Testis (tissue), 3 donors: ENCODE measurements around the gene TBC1D13. TPM values are rescaled to one million over a fixed set of nuclear protein-coding genes. Genes with fewer than 3 reads are reported as not detected.
"Not testable (repeated sequence)": the region's sequence is repeated elsewhere in the genome, so short reads cannot be mapped to it uniquely, and the experiment has no call there.

Experiments used
- DNase-seq: peaks from one replicate; pipeline ENCODE4 v3.0.0-alpha.2; 2019
- H3K27ac ChIP-seq, 2 donors: fragments of 200-600 bp; sonication (generic); one replicate each; pipeline ENCODE4 v1.5.1; 2019
- H3K27me3 ChIP-seq: fragments of 200-600 bp; sonication (generic); one replicate; pipeline ENCODE4 v1.5.1; 2019
- H3K36me3 ChIP-seq: fragments of 200-600 bp; sonication (generic); one replicate; pipeline ENCODE4 v1.5.1; 2017; ENCODE audit warnings: low read depth; ENCODE audit errors: missing control alignments
- H3K4me1 ChIP-seq: fragments of 200-600 bp; sonication (generic); one replicate; pipeline ENCODE4 v1.5.1; 2019
- H3K4me3 ChIP-seq, 2 donors: fragments of 200-600 bp; sonication (generic); one replicate each; pipeline ENCODE4 v1.5.1; 2017 to 2019
- H3K9me3 ChIP-seq: fragments of 200-600 bp; sonication (generic); one replicate; pipeline ENCODE4 v1.5.1; 2017
- POLR2A ChIP-seq: fragments of 450-650 bp; IDR thresholded peaks from one replicate; pipeline ENCODE4 v1.6.1; 2017; ENCODE audit warnings: antibody characterized with exemption, mild to moderate bottlenecking, moderate library complexity
- WGBS, 2 donors: methylation state at CpG; one replicate each; pipeline ENCODE4 v1.1.5; 2018; 5-methylcytosine and 5-hydroxymethylcytosine counted together
- intact Hi-C: fragments of 100-400 bp; cut with DNase I; formaldehyde crosslinking; loops from one replicate; pipeline ENCODE4 v1.15.1; 2023; ENCODE audit warnings: low total_unique reads
- polyA plus RNA-seq: library from polyadenylated mRNA; stranded (reverse); fragments of 350-450 nt; fragmentation: Illumina TruSeq; extraction: RNeasy Lipid Tissue Mini Kit (QIAGEN cat#74804); gene quantifications from one replicate; pipeline ENCODE4 v1.2.3, GENCODE V29; 2014; ENCODE audit warnings: low read depth, low replicate concordance; ENCODE audit not compliant: insufficient read depth
- total RNA-seq, 2 donors: library from RNA; depleted of rRNA; stranded (reverse); fragments of >200 nt; gene quantifications; one replicate each; pipeline ENCODE4 v1.2.3, GENCODE V29; 2016
- TF ChIP-seq, protein P1 (sequence below), 3 experiments: fragments of 450-650 bp in 2 of 3; fragments of 200-600 bp in 1 of 3; sonication (generic) in 1 of 3; IDR thresholded peaks; one replicate each; pipeline ENCODE4 v1.5.1; 2016 to 2019; ENCODE audit warnings: antibody characterized with exemption in 3 of 3, mild to moderate bottlenecking in 2 of 3, moderate library complexity in 1 of 3

The TBC1D13 gene
- total and polyA plus RNA-seq, 3 donors from 2014 or later, result 14.3 to 15.7 (median 15.5) TPM

DNA sequence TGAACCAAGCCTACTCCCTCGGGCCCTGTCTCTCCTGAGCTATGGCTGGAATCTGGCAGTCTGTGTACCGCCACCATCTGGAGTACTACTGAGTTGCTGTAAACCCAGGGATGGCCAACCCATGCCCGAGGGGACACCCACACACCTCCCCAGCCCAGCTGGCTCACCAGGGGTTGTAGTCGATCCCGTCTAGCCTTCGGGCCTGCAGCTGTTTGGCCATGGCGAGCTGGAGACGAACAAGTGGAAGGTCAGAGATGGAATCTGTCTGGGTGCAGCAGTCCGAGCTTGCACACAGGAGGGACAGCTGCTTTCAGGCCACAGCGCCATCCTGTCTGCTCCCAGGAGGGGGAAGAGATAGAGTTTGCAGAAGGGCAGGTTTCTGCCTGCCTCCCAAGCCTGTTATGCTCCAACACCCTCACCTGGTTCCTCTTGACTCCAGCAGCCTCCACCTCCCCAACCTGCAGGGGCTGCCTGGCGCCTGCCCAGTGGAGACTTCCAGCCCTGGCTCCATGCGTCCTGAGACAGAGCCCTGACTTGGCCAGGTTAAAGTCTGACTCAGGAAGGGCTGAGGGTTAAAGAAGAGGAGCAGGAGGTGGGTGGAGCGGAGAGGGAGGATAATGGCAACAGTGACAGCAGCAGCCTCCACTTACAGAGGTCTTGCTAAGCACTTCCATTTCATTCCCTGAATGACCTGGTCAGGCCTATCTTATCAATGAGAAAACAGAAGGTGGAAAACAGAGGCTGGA, 58.3 kb downstream of the TBC1D13 start:
- Histone ChIP-seq H3K36me3 (no peaks in the 10 kb centered on the region), H3K27me3 (no peaks in the 10 kb centered on the region), H3K9me3 (no peaks in the 10 kb centered on the region), H3K4me3 (no peak overlapping the region), H3K4me1 (no peaks in the 10 kb centered on the region), H3K27ac (no peak overlapping the region)
- TF ChIP-seq POLR2A, result no peak
- TF ChIP-seq, protein P1, sequence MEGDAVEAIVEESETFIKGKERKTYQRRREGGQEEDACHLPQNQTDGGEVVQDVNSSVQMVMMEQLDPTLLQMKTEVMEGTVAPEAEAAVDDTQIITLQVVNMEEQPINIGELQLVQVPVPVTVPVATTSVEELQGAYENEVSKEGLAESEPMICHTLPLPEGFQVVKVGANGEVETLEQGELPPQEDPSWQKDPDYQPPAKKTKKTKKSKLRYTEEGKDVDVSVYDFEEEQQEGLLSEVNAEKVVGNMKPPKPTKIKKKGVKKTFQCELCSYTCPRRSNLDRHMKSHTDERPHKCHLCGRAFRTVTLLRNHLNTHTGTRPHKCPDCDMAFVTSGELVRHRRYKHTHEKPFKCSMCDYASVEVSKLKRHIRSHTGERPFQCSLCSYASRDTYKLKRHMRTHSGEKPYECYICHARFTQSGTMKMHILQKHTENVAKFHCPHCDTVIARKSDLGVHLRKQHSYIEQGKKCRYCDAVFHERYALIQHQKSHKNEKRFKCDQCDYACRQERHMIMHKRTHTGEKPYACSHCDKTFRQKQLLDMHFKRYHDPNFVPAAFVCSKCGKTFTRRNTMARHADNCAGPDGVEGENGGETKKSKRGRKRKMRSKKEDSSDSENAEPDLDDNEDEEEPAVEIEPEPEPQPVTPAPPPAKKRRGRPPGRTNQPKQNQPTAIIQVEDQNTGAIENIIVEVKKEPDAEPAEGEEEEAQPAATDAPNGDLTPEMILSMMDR (IDR thresholded peaks at IDR 0.05), result no peak
- WGBS, 2 donors, result 68 to 77% methylated on average over 5 to 13 of the region's 13 CpGs
- intact Hi-C loops, result no loop called here
- DNase-seq, result no peak

GRCh38 chr9:128846680-128847030, 59.6 kb downstream of the TBC1D13 start:
- WGBS, 2 donors, result 97% methylated on average over 3 of the region's 3 CpGs
- no peaks in the 10 kb centered on the region for H3K4me1 ChIP-seq
- no peaks in the 10 kb centered on the region for H3K36me3 ChIP-seq
- H3K9me3 ChIP-seq, result no peaks in the 10 kb centered on the region
- no peak for DNase-seq
- no peak overlapping the region for H3K27ac ChIP-seq
- TF ChIP-seq, protein P1 (IDR thresholded peaks at IDR 0.05), result no peak
- no peak for TF ChIP-seq POLR2A
- no peaks in the 10 kb centered on the region for H3K27me3 ChIP-seq
- no peak overlapping the region for H3K4me3 ChIP-seq
- intact Hi-C loops, result no loop called here

GRCh38 chr9:128847803-128848202, 60.8 kb downstream of the TBC1D13 start:
- Histone ChIP-seq H3K4me1 (no peaks in the 10 kb centered on the region), H3K27me3 (no peaks in the 10 kb centered on the region), H3K4me3 (no peak overlapping the region), H3K27ac (no peak overlapping the region), H3K9me3 (no peaks in the 10 kb centered on the region), H3K36me3 (no peaks in the 10 kb centered on the region)
- intact Hi-C loops, result no loop called here
- 100% methylated on average over 1 of the region's 1 CpG for WGBS, 2 donors
- TF ChIP-seq, protein P1 (IDR thresholded peaks at IDR 0.05), result no peak
- TF ChIP-seq POLR2A, result no peak
- DNase-seq, result no peak

GRCh38 chr9:128851024-128851423, 64.0 kb downstream of the TBC1D13 start:
- DNase-seq, H3K4me1 ChIP-seq, H3K27me3 ChIP-seq, H3K36me3 ChIP-seq, intact Hi-C loops, H3K4me3 ChIP-seq, H3K27ac ChIP-seq, H3K9me3 ChIP-seq: not testable (repeated sequence)
- 90 to 92% methylated on average over 10 of the region's 10 CpGs for WGBS, 2 donors

GRCh38 chr9:128851779-128852600, 64.9 kb downstream of the TBC1D13 start:
- H3K27ac ChIP-seq, H3K27me3 ChIP-seq, H3K4me3 ChIP-seq, intact Hi-C loops, H3K36me3 ChIP-seq, H3K9me3 ChIP-seq, H3K4me1 ChIP-seq: not testable (repeated sequence)
- TF ChIP-seq, protein P1 (IDR thresholded peaks at IDR 0.05), result peak; percentile 35 to 47 (median 36)
- WGBS, 2 donors, result 81 to 82% methylated on average over 10 of the region's 10 CpGs
- peak; percentile 58 for DNase-seq

DNA sequence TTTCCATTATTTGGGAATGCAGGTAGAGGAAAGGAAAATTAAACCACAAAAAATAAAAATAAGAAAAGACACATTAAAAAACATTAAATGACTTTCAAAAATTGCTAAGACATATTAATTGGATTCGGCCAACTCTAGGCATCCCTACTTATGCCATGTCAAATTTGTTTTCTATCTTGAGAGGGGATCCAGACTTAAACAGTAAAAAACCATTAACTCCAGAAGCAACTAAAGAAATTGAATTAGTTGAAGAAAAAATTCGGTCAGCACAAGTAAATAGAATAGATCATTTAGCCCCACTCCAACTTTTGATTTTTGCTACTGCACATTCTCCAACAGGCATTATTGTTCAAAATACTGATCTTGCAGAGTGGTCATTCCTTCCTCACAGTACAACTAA, 65.6 kb downstream of the TBC1D13 start:
- H3K9me3 ChIP-seq, H3K36me3 ChIP-seq, DNase-seq, H3K27me3 ChIP-seq, H3K4me3 ChIP-seq, H3K27ac ChIP-seq, H3K4me1 ChIP-seq, intact Hi-C loops: not testable (repeated sequence)
- WGBS, 2 donors, result 94 to 95% methylated on average over 2 of the region's 2 CpGs

DNA sequence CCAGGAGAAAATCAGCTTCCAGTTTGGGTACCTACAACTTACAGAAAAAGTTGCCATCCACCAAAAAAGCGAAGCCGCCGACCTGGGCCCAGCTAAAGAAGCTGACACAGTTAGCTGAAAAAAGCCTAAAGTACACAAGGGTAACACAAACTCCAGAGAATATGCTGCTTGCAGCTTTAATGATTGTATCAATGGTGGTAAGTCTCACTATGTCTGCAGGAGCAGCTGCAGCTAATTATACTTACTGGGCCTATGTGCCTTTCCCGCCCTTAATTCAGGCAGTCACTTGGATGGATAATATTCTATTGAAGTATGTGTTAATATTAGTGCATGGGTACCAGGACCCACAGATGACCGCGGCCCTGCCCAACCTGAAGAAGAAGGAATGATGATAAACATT, 67.4 kb downstream of the TBC1D13 start:
- H3K4me3 ChIP-seq, H3K4me1 ChIP-seq, intact Hi-C loops, H3K27me3 ChIP-seq, H3K9me3 ChIP-seq, DNase-seq, H3K36me3 ChIP-seq, H3K27ac ChIP-seq: not testable (repeated sequence)
- 93% methylated on average over 6 of the region's 6 CpGs for WGBS, 2 donors

GRCh38 chr9:128858476-128858875, 71.4 kb downstream of the TBC1D13 start:
- intact Hi-C loops, H3K4me3 ChIP-seq, DNase-seq, H3K9me3 ChIP-seq, H3K36me3 ChIP-seq, H3K27me3 ChIP-seq, H3K27ac ChIP-seq: not testable (repeated sequence)
- WGBS, 2 donors, result 81 to 90% methylated on average over 7 of the region's 7 CpGs
- H3K4me1 ChIP-seq, result peaks cover 11% of the 10 kb centered on the region
